HG03135 (cell line): ENCODE results near the gene PTPRA.
"Not testable (repeated sequence)": the region's sequence is repeated elsewhere in the genome, so short reads cannot be mapped to it uniquely, and the experiment has no call there.

Experiments used
- ATAC-seq: cut with Tn5 transposase; IDR thresholded peaks from one replicate; pipeline ENCODE4 v1.9.1; 2021; ENCODE audit warnings: mild to moderate bottlenecking, moderate library complexity; ENCODE audit not compliant: unreplicated experiment

PTPRA gene

DNA sequence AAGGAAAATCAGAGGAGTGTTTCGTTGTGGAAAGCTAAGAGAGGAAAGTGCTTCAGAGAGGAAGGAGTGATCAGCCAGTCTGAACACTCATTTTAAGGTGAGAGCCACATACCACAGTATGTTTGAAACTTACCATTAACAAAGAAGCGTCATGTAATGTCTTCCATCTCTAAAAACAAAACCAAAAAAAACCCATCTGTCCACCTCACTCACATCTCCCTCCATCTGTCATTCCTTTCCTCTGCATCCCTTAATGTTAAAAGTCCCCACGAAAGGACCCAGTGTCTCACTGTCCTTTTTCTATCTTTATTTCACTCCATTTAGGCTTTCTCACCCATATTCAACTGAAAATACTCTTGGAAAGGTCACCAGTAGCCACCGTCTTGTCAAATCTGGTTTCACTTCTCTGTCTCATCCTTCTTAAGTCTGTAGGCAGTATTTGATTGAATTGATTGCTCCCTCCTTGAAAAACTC lies 110.8 kb downstream of the PTPRA start:
- ATAC-seq, result peak; percentile 78

GRCh38 chr20:2984956-2985661 lies 111.8 kb downstream of the PTPRA start:
- ATAC-seq, result no peak

GRCh38 chr20:2986466-2986865 lies 113.2 kb downstream of the PTPRA start:
- no peak for ATAC-seq

DNA sequence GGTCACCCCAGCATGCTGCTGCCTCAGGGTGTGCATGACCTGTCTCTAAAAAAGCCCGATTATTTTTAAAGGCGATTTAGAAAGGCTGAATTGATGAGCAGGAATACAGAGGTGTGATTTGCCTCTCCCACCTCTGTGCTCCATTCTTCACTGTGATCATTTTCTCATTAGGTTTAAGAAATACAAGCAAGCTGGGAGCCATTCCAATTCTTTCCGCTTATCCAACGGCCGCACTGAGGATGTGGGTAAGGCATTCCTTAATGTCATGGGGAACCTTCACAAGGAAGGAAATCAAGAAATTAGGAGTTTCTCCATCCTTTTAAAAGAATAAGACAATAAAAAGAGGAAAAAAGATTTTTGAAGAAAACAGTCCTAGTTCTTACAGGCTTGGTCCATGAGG lies 114.6 kb downstream of the PTPRA start:
- ATAC-seq, result no peak

GRCh38 chr20:2991532-2991931 lies 118.3 kb downstream of the PTPRA start:
- ATAC-seq, result no peak

DNA sequence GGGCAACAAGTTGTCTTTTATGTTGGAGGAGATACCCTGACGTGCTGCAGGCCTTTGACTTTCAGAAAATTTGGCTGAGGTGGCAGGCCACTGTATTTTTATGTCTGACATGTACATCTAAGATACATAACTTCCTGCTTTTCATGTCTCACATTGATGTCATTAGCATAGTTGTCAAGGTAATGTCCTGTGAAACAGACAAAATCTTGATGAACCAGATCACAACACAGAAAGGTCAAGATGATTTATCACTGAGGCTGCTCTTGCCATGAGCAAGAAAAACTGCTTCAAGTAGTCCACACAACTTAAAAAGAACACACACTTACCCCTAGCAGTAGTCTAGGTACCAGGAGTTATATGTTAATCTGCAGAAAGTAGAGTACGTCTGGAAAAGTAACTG lies 120.0 kb downstream of the PTPRA start:
- ATAC-seq, result no peak

DNA sequence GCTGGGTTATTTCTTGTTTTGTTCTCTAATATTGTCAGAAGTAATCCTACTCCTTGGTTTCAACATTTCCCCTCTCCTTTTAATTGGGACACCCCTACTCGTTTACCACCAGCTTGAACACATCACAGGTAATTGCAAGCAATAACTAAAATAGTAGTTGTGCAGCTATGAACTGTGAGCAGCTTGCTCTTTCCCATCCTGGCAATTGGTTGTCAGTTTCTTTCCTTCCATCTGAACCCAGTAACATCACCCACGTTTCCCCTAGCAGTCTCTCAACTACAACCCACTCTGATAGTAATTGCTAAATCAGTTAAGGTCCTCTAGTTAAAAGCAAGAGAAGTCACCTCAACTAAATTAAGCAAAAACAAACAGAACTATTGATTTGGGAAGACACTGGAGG lies 122.5 kb downstream of the PTPRA start:
- no peak for ATAC-seq

GRCh38 chr20:2998728-2999127 lies 125.4 kb downstream of the PTPRA start:
- no peak for ATAC-seq

DNA sequence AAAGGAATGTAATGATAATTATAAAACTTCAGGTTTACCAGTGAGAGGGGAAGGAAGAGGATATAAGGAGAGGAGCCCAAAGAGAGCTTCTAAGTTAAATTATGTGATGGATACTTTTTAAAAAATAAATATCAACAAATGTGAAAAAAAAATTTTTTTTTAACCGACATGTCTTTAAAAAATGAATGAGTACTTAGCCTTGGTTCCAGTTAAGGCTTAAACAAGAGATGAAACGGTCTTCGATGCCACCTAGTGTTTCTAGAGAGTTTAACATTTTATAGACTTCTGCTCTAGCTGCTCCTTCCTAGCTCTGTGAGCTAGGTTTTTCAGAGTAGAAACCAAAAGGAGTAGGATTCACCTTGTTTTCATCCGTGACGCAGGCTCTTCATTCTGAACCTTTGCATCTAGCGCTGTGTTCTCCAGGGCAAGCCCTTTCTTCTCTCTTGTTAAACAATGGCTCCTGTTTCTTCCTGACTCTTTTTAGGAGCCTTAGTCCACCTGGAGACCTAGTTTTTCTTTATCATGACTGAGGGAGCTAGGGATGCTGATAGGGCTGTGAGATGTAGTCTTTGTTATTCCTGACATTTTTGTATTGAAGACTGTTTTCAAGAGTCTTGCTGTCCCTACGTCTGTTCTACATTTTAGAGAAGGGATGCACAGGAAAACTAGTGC lies 127.7 kb downstream of the PTPRA start:
- ATAC-seq, result no peak

DNA sequence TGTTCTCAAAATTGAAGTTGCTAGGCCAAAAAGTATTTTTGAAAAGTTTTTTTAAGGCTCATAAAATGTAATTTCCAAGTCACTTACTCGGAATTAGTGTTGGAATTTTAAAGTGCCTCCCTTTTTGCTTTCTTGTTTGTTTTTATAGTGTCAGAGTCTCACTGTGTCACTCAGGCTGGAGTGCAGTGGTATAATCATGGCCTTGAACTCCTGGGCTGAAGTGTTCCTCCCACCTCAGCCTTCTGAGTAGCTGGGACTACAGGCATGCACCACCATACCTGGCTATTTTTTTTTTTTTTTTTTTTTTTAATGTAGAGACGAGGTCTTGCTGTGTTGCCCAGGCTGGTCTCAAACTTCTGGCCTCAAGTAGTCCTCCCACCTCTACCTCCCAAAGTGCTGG lies 130.1 kb downstream of the PTPRA start:
- no peak for ATAC-seq

GRCh38 chr20:3010985-3011723 lies 137.9 kb downstream of the PTPRA start:
- ATAC-seq, result no peak

GRCh38 chr20:3011752-3012151 lies 138.5 kb downstream of the PTPRA start:
- no peak for ATAC-seq

- no peak for ATAC-seq
Measured at GRCh38 chr20:3013771-3014170, 140.5 kb downstream of the PTPRA start.

DNA sequence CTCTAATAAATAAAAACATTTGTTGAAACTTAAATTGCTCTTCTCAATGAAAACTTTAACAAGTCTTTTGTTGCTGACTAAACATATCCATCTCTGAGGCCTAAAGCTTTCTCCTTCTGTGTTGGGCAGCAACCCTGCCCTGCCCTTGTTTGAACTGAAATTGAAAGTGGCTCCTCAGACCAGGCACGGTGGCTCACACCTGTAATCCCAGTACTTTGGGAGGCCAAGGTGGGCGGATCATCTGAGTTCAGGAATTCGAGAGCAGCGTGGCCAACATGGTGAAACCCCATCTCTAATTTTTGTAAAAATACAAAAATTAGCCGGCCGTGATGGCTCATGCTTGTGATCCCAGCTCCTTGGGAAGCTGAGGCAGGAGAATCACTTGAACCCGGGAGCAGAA lies 140.9 kb downstream of the PTPRA start:
- no peak for ATAC-seq

DNA sequence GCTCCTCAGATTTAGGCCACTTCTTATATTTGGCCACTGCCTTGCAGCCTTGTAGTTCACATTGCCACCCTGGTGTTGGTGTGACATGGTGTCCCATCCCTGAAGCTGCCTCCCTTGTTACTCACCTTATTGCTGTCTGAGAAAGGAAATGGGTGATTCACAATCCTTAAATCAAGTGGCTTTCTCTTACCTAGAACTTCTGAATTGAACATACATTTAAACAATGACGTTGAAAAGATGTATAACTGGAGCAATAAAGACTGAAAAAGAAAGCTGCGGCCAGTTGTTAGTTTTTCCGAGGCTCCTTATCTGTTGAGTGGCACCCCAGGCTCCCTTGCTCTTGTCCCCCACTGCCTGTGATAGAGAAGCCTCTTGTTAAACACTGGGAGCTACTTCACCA lies 141.4 kb downstream of the PTPRA start:
- ATAC-seq, result no peak

DNA sequence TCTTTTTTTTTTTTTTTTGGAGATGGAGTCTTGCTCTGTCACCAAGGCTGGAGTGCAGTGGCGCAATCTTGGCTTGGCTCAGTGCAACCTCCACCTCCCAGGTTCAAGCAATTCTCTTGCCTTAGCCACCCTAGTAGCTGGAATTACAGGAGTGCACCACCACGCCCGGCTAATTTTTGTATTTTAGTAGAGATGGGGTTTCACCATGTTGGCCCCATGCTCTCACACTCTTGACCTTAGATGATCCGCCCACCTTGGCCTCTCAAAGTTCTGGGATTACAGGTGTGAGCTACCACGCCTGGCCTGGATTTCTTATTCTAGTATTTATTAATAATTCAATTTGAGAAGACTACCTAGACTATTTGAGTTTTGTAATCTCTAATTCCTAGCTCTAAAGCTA lies 142.0 kb downstream of the PTPRA start:
- not testable (repeated sequence) for ATAC-seq

DNA sequence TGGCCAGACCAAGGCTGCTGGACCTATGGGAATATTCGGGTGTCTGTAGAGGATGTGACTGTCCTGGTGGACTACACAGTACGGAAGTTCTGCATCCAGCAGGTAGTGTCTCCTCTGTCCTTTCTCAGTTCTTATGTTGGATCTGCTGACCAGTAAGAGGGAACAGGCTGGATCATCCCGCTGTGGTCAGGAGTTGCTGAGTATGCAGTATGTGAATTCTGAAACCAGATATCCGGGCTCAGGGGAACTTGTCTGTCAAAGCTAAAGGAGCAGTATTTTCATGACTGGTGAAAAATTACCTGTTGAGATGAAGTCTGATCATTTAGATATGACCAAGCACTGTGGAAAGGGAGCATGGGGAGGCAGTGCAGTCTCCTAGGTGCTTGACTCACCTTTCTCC lies 148.0 kb downstream of the PTPRA start:
- ATAC-seq, result no peak

GRCh38 chr20:3021777-3022176 lies 148.5 kb downstream of the PTPRA start:
- ATAC-seq, result no peak

- ATAC-seq, result not testable (repeated sequence)
Measured at GRCh38 chr20:3022559-3023490, 149.5 kb downstream of the PTPRA start.

- ATAC-seq, result no peak
Measured at GRCh38 chr20:3027987-3028386, 154.7 kb downstream of the PTPRA start.
